NCI-H774 (cell line): ENCODE results near the gene ARMC10.
"Not testable (repeated sequence)": the region's sequence is repeated elsewhere in the genome, so short reads cannot be mapped to it uniquely, and the experiment has no call there.

Experiments used
- DNase-seq: peaks from one replicate; lab custom pipeline; 2025; lab: John Stamatoyannopoulos, UW

ARMC10 gene

DNA sequence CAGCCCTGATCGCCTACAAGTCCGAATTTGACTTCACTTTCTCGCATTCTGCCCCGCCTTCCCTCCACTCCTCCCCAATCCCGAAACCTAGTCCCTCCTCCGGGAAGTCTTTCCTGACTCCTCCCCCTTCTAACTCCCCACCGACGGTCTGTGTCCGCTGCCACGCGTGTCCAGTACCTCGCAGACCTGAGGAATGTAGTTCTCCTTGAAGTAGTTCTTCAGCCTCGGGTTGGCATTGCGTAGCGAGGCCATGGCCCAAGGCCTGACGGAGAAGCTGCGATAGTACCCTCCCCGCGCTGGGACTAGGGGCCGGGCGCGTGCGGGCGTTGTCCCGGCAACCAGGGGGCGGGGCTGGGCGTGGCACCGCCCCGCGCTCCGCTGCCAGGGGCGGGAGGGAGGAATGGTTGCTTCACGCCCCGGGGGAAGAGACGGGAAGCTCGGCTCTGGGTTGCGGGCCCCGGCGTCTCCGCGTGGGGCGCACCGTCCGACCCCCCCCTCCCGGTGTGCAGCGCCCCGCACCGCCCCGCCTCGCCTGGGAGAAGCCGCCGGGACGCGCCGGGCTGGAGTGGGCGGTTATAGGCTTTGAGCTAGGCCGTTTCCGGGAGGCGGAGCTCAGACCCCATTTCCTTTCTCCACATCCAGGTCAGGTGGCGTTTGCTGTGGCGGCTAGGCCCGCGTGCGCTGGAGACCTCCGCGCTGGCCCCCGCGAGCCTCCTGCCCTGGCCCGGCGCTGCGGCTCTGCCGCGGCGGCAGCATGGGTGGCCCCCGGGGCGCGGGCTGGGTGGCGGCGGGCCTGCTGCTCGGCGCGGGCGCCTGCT, at the start of gene ARMC10, which contains the start of gene FBXL13:
Gene ARMC10 (plus strand): TSS at position 622 of the 818 bp plus-strand sequence. CDS start 133 bp downstream, at position 755.
Gene FBXL13 (minus strand): TSS at position 278 of the 818 bp plus-strand sequence.
- peak; percentile 92 for DNase-seq

DNA sequence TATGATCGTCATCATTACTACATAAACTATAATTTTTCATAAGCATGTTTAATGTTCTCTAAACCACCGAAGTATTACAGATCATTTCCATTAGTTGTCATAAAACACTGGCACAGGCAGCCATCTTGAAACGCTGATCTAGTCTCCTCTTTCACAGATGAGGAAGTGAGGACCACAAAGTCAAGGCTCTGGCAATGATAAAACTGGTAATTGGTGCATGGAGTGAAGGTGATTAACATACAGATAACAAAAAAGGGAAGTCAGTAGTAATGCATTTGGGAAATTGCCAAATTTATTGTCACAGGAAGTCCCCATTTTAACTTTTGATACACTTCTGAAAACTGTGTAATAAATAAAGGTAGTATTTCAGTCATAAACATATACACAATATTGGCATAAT, 49.6 kb upstream of the ARMC10 start:
- DNase-seq = no peak

DNA sequence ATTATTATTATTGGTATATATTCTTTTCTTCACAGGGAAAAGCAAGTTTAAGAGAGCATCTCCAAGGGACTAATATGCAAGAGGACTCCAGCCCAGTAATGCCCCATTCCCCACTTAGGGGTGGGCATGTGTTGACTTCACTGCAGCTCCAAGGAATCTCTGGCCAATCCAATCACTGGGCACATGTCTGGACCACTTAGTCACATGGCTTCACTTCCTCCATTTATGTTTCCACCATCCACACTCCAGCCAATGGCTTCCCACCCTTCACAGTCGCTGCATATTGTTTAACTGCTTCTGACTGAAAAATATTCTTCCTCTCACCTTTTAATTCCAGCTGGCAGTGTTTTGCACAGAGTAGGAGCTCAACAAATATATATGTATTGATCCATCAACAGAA, 43.9 kb upstream of the ARMC10 start:
- no peak for DNase-seq

DNA sequence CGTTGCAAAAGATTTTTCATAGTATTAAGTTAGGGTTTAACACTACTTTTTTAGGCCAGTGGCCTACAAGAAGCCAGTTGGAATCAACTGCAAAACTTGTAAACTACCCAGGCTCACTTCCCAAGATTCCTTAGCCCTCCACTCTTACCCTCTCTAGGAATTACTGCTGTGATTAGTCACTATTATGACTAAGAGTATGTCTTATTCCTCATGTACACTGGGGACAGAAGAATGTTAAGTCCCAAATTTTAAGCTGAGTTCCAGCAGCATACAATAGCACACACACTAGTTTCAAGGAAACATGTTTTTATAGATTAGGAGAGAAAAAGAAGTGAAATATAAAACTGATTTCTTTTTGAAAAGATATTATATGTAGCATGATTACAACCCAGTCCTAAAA, 43.2 kb upstream of the ARMC10 start:
- DNase-seq = no peak

DNA sequence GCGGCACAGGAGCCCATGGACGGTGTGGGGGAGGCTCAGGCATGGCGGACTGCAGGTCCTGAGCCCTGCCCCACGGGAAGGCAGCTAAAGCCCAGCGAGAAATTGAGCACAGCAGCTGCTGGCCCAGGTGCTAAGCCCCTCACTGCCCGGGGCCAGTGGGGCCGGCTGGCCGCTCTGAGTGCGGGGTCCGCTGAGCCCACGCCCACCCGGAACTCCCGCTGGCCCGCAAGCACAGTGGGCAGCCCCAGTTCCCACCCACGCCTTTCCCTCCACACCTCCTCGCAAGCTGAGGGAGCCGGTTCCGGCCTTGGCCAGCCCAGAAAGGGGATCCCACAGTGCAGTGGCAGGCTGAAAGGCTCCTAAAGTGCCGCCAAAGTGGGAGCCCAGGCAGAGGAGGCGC, 40.6 kb upstream of the ARMC10 start:
- not testable (repeated sequence) for DNase-seq

DNA sequence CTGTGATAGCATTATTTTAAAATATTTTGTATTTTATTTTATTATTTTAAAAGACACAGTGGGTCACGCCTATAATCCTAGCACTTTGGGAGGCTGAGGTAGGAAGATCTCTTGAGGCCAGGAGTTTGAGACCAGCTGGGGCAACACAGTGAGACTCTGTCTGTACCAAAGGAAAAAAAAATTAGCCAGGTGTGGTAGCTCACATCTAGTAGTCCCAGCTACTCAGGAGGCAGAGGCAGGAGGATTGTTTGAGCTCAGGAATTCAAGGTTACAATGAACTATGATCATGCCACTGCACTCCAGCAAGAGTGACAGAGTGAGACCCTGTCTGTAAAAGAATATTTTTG, 37.5 kb upstream of the ARMC10 start:
- no peak for DNase-seq

DNA sequence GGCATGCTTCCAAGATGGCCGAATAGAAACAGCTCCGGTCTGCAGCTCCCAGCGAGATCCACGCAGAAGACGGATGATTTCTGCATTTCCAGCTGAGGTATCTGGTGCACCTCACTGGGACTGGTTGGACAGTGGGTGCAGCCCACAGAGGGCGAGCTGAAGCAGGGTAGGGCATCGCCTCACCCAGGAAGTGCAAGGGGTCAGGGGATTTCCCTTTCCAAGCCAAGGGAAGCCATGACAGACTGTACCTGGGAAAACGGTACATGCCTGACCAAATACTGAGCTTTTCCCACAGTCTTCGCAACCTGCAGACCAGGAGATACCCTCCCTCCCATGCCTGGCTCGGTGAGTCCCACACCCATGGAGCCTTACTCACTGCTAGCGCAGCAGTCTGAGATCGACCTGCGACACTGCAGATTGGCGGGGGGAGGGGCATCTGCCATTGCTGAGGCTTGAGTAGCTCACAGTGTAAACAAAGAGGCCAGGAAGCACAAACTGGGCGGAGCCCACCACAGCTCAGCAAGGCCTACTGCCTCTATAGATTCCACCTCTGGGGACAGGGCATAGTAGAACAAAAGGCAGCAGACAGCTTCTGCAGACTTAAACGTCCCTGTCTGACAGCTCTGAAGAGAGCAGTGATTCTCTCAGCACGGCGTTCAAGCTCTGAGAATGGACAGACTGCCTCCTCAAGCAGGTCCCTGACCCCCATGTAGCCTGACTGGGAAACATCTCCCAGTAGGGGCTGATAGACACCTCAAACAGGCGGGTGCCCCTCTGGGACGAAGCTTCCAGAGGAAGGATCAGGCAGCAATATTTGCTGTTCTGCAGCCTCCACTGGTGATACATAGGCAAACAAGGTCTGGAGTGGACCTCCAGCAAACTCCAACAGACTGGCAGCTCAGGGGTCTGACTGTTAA, 36.9 kb upstream of the ARMC10 start:
- DNase-seq = not testable (repeated sequence)

DNA sequence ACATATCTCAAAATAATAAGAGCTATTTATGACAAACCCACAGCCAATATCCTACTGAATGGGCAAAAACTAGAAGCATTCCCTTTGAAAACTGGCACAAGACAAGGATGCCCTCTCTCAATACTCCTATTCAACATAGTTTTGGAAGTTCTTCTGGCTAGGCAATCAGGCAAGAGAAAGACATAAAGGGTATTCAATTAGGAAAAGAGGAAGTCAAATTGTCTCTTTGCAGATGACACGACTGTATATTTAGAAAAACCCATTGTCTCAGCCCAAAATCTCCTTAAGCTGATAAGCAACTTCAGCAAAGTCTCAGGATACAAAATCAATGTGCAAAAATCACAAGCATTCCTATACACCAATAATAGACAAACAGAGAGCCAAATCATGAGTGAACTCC, 33.1 kb upstream of the ARMC10 start:
- not testable (repeated sequence) for DNase-seq

DNA sequence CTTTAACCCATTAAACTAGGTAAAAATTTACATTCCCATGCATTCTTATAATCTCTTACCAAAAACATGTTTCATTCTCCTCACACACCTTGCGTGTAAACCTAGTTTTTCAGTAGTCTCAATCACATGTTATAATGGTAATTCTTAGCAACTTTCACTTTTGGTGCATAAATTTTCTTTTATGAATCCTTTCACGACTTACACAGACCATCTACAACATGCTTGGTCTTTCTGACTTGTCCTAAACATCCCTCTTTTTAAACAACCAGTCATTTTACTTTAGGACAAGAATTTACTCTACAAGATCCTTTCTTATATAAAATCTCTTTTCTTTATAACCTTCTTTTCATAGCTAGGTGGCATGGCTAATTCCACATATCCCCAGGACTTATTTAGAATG, 26.1 kb upstream of the ARMC10 start:
- DNase-seq = no peak

DNA sequence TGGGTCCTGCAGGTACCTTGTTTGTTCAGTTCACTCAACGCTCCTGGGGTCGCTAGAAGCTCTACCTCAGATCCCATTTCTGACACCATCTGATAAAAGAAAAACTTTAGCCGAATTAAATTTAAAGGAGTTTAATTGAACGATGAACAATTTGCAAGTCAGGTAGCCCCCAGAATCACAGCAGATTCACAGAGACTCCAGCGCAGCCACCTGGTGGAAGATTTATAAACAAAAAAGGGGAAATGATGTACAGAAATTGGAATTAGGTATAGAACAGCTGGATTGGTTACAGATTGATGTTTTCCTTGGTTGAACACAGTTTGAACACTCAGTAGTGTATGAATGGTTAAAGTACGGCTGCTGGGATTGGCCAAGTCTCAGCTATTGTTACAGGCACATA, 23.4 kb upstream of the ARMC10 start:
- no peak for DNase-seq

DNA sequence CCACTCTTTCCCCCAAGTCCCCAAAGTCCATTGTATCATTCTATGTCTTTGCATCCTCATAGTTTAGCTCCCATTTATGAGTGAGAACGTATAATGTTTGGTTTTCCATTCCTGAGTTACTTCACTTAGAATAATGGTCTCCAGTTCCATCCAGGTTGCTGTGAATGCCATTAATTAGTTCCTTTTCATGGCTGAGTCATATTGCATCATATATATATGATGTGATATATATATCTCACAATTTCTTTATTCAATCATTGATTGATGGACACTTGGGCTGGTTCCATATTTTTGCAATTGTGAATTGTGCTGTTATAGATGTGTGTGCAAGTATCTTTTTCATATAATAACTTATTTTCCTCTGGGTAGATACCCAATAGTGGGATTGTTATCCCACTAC, 18.9 kb upstream of the ARMC10 start:
- not testable (repeated sequence) for DNase-seq

DNA sequence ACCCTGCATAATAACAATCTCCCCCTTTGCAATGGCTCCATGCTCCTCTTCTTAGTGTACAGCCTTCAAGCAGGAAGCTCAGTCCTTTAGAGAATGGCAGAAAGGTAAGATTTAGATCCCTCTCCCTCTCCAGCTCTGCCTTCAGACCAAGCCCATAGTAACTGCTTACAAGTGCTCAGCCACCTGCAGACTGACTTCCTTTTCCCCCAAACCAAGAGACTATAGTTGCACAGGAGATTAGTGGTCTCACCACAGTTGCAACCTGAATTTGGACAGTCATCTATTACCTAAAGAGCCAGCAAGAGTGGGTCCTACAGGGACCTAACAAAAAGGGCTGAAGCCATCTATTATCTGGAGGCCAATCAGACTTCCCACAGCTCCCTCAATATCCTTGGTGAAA, 16.8 kb upstream of the ARMC10 start:
- no peak for DNase-seq

DNA sequence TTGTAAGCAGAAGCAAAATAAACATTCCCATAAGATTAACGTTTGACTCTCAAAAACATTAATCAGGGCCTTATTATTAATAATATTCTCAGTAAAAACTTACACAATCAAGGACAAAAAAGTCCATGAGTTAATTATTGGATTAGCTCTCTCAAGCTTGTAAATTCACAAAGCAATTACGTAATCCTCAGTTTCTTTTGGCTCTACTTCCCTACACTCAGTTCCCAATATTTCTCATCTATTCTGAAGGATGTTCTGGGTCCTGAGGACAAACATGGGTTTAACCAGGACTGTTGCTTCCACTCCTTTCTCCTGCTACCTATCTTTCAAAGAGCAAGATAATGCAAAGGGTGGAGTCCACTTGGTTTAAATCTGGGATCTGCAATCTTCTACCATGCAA, 15.5 kb upstream of the ARMC10 start:
- DNase-seq = no peak

DNA sequence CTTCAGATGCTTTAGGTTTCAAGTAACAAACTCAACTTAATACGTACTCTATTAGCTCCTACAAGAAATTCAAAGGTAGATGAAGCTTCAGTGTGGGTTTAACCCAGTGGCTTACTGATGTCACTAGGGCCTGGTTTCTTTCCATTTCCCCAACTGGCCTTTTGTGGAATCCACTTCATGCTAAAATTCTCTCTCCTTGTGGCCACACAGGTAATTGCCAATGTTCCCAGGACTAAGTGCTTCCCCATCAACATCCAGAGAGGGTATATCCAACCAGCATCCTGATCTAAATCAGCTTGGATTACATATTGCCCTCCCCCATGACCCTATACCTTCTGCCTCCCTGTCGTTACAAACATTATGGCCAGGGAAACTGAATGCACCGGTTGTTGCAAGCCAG, 11.0 kb upstream of the ARMC10 start:
- no peak for DNase-seq

DNA sequence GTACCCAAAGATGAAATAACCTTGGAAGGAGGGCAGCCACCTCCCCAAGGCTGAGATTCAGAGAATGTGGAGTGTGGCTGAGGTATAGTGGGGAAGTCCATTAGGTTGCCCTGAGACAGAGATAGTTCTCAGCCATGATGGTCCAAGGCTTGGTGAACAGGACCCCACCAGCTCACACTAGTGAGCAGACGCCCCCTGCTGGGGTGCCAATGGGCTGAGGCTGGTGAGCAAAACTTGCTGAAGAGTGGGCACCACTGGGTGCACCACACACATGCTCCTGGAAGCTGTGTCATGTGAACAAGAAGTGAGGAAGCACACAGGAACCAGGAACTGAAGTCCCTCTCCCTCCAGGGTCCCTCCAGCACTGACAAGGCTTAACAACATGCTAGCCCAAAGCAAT, 9.3 kb upstream of the ARMC10 start:
- no peak for DNase-seq

DNA sequence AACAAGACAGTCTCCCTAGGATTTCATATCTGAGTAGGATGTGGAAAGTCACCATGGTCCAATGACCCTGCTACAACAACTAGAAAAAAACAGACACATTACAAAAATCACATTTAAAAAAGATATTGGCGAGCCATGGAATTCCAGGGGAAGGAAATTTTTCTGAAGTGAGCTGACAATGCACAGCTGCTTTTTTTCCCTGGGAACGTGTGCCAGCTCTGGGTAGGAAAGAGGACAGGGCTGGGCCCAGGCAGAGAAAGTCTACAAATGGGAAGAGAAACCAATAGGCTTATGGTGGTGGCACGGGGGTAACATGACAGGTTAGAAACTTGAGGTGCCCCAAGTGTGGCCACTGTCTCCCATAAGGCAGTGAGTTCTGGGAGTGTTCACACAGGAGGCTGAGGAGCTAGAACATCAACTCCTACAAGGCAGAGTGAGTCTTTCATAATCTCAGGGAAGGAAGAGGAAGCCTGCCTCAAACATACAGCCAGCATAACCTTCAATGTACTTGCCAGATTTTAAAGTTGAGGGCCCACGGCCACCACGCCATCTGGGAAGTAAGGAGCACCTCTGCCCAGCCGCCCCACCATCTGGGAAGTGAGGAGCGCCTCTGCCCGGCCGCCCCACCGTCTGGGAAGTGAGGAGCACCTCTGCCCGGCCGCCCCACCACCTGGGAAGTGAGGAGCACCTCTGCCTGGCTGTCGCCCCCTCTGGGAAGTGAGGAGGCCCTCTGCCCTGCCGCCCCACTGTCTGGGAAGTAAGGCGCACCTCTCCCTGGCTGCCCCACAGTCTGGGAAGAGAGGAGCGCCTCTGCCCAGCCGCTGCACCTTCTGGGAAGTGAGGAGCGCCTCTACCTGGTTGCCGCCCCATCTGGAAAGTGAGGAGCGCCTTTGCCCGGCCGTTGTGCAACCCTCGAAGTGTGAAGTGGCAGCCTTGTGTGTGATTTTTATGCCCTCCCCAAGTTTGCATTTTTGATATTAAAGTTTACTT, 6.2 kb upstream of the ARMC10 start:
- DNase-seq = no peak

DNA sequence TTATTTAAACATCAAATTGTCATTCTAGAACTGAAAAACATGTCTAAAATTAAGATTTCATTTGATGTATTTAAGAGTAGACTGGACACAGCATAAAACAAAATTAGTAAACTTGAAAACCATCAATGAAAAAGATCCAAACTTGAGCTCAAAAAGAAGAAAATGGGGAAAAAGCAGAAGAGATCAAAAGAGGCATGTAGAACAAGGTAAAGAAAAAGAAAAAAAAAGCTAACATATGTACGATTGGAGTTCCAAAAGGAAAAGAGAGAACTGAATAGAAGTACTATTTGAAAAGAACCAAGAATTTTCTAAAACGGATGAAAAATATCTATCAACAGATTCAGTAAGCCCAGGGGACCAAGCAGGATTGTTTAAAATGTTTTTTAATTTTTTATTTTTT, 3.9 kb upstream of the ARMC10 start:
- DNase-seq = no peak

DNA sequence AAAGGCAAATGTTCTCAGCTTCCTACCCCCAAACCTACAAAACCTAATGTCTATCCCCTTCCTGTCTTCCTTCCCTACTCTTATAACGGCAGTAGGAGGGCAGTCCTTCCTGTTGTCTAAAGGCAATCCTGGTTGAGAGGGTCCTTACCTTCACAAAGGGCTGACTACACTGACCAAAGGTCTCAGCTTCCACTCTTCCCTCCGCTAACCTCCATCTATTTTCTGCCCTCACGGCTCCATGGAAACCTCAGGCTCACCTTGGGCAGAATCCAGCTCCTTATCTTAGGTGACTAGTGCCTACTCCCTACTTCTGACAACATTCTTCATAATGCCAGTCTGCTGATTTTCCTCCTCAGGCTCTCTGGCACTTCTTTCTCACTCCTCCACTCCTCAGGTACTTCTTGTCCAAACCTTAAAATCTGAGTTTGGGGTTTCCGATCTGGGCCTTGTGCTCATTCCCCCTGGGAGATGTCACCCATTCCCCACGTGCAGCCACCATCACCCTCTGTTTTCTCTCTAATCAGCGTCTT, 886 bp upstream of the ARMC10 start:
- DNase-seq = no peak

DNA sequence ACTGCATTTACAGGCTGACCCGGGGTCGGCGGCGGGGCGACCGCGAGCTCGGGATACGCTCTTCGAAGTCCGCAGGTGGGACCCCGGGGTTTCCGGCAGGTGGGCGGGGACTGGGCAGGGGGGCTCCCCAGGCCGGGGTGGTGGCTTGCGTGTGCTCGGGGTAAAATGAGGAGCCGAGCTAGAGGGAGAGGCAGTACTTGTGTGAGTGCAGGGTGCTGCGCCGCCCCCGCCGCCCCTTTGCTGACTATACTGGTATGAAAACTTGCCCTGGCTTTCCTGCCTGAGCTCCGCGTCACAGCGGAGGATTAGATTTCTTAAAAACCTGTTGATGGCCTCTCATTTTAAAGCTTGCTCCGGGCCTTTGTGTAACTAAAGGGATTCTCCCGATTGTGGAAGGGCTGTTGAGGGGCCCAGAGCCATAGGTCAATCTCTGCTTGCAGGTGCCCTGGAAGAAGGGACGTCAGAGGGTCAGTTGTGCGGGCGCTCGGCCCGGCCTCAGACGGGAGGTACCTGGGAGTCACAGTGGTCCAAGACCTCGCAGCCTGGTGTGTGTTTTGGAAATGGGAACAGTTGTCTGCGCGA, 488 bp downstream of the ARMC10 start:
- peak; percentile 41 for DNase-seq

DNA sequence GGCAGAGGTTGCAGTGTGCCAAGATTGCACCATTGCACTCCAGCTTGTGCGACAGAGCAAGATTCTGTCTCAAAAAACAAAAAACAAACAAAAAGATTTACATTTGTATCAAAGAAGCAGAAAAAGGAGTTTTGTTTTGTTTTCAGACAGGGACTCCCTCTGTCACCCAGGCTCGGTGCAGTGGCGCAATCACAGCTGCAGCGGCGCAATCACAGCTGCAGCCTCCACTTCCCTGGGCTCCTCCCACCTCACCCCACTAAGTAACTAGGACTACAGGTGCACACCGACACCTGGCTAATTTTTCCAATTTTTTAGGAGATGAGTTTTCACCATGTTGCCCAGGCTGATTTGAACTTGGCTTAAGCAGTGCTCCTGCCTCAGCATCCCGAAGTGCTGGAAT, 1.8 kb downstream of the ARMC10 start:
- no peak for DNase-seq

DNA sequence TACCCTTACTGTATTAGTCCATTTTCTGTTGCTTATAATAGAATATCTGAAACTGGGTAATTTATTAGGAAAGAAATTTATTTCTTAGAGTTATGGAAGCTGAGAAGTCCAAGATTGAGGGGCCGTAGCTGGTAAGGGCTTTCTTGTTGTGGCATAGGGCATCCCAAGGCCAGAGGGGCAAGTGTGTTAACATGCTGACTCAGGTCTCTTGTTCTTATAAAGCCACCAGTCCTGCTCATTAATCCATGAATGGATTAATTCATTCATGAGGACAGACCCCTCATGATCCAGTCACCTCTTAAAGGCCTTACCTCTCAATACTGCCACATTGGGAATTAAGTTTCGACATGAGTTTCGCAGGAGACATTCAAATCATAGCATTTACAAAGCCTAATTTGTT, 2.4 kb downstream of the ARMC10 start:
- DNase-seq = no peak
